Adrenal gland (tissue), 12 donors: ENCODE data around the gene RBPJ. TPM values are rescaled to one million over a fixed set of nuclear protein-coding genes. Genes with fewer than 3 reads are reported as not detected.

Experiments
- DNase-seq, 7 donors: peaks; one replicate each; pipeline ENCODE4 v3.0.0-alpha.2; 2019 to 2020
- H3K27ac ChIP-seq, 5 donors: fragments of 200-600 bp; sonication (generic) in 4 of 5; 1 replicate in 3 of 5; 2 replicates in 2 of 5; pipeline versions ENCODE4 v1.5.1 to v1.8.0; 2016 to 2020; ENCODE audit warnings: mild to moderate bottlenecking in 1 of 5
- H3K27me3 ChIP-seq: fragments of 200-600 bp; 2 replicates; pipeline ENCODE4 v1.8.0; 2021
- H3K36me3 ChIP-seq, 2 donors: fragments of 200-600 bp; replicated peaks in 1 of 2; 1 replicate in 1 of 2; 2 replicates in 1 of 2; pipeline versions ENCODE4 v1.5.1 to v1.8.0; 2018 to 2022
- H3K4me1 ChIP-seq, 2 donors: fragments of 200-600 bp; replicated peaks in 1 of 2; 1 replicate in 1 of 2; 2 replicates in 1 of 2; pipeline versions ENCODE4 v1.5.1 to v1.8.0; 2018 to 2021
- H3K4me3 ChIP-seq, 4 donors: fragments of 200-600 bp; sonication (generic) in 3 of 4; one replicate each; pipeline ENCODE4 v1.5.1; 2016 to 2018
- H3K9me3 ChIP-seq, 3 donors: fragments of 200-600 bp; sonication (generic) in 1 of 3; replicated peaks in 1 of 3; 1 replicate in 2 of 3; 2 replicates in 1 of 3; pipeline versions ENCODE4 v1.5.1 to v1.8.0; 2016 to 2021
- POLR2A ChIP-seq, 2 donors: fragments of 450-650 bp; IDR thresholded peaks; one replicate each; pipeline ENCODE4 v1.6.1; 2017; ENCODE audit warnings: antibody characterized with exemption in 2 of 2, mild to moderate bottlenecking in 2 of 2, moderate library complexity in 1 of 2
- WGBS, 4 donors: extraction: QIAGEN DNeasy Blood & Tissue Kit in 2 of 4; methylation state at CpG; one replicate each; pipeline versions ENCODE4 v1.1.5 to v1.1.7; 2013 to 2017; 5-methylcytosine and 5-hydroxymethylcytosine counted together
- intact Hi-C, 2 donors: fragments of 100-400 bp; cut with DNase I; formaldehyde crosslinking; loops; one replicate each; pipeline versions ENCODE4 v1.14.1 to v1.15.0; 2022 to 2023
- polyA plus RNA-seq, 3 donors: library from polyadenylated mRNA; stranded (reverse); fragments of 200-250 nt in 2 of 3; fragments of 350-450 nt in 1 of 3; fragmentation: Illumina TruSeq in 1 of 3; extraction: RNeasy Lipid Tissue Mini Kit (QIAGEN cat#74804) in 1 of 3; gene quantifications; one replicate each; pipeline ENCODE4 v1.2.3, GENCODE V29; 2013 to 2014
- total RNA-seq, 9 donors: library from RNA; depleted of rRNA in 4 of 9; stranded (reverse); fragments of >200 nt in 4 of 9; fragments of 120-200 nt in 1 of 9; fragmentation: NEBNext Ultra II Directional in 1 of 9; extraction: Animal tissue kit (Norgen Biotek cat#: 25700) in 1 of 9; gene quantifications; one replicate each; pipeline versions ENCODE4 v1.1.0 to v1.2.4, GENCODE V29; 2013 to 2023
- TF ChIP-seq, protein P1 (sequence below), 6 experiments: fragments of 450-650 bp in 4 of 6; fragments of 200-600 bp in 2 of 6; sonication (generic) in 1 of 6; IDR thresholded peaks; 1 replicate in 5 of 6; 2 replicates in 1 of 6; pipeline versions ENCODE4 v1.5.1 to v1.8.0; 2016 to 2021; ENCODE audit warnings: antibody characterized with exemption in 6 of 6, mild to moderate bottlenecking in 2 of 6, moderate library complexity in 1 of 6
- donor health status: healthy with polysubstance abuse.
- donor health status: Bipolar disorder and iron deficiency.
- donor health status: DM: yes; HTN: yes; CAD: no.
- donor health status: DM: no; HTN: no; CAD: no.
- donor health status: DM: no; HTN: no; CAD: no.
- donor health status: DM: yes; HTN: yes; CAD: no.

RBPJ gene
- total and polyA plus RNA-seq, 12 donors: 23.4 to 76.1 (median 51.8) TPM

GRCh38 chr4:26296514-26296913 lies 24.3 kb upstream of the RBPJ start:
- no peaks in the 10 kb centered on the region for H3K4me1 ChIP-seq
- intact Hi-C loops: no loop called here
- no peaks in the 10 kb centered on the region for H3K36me3 ChIP-seq
- DNase-seq: no peak
- no peak for TF ChIP-seq POLR2A (IDR thresholded peaks at IDR 0.05)
- TF ChIP-seq, protein P1, sequence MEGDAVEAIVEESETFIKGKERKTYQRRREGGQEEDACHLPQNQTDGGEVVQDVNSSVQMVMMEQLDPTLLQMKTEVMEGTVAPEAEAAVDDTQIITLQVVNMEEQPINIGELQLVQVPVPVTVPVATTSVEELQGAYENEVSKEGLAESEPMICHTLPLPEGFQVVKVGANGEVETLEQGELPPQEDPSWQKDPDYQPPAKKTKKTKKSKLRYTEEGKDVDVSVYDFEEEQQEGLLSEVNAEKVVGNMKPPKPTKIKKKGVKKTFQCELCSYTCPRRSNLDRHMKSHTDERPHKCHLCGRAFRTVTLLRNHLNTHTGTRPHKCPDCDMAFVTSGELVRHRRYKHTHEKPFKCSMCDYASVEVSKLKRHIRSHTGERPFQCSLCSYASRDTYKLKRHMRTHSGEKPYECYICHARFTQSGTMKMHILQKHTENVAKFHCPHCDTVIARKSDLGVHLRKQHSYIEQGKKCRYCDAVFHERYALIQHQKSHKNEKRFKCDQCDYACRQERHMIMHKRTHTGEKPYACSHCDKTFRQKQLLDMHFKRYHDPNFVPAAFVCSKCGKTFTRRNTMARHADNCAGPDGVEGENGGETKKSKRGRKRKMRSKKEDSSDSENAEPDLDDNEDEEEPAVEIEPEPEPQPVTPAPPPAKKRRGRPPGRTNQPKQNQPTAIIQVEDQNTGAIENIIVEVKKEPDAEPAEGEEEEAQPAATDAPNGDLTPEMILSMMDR (IDR thresholded peaks at IDR 0.05): no peak
- H3K27me3 ChIP-seq: no peaks in the 10 kb centered on the region
- H3K9me3 ChIP-seq: no peaks in the 10 kb centered on the region
- 71 to 78% (median 74%) methylated on average over 4 of the region's 4 CpGs for WGBS, 4 donors
- no peak overlapping the region for H3K4me3 ChIP-seq
- H3K27ac ChIP-seq: no peak overlapping the region

GRCh38 chr4:26297219-26297618 lies 23.6 kb upstream of the RBPJ start:
- no peaks in the 10 kb centered on the region for H3K36me3 ChIP-seq
- no peaks in the 10 kb centered on the region for H3K27me3 ChIP-seq
- no peak for DNase-seq
- WGBS, 4 donors: 85 to 95% (median 88%) methylated on average over 7 of the region's 7 CpGs
- no peak overlapping the region for H3K27ac ChIP-seq
- no peaks in the 10 kb centered on the region for H3K4me1 ChIP-seq
- H3K9me3 ChIP-seq: no peaks in the 10 kb centered on the region
- TF ChIP-seq, protein P1 (IDR thresholded peaks at IDR 0.05): no peak
- TF ChIP-seq POLR2A (IDR thresholded peaks at IDR 0.05): no peak
- intact Hi-C loops: no loop called here
- H3K4me3 ChIP-seq: no peak overlapping the region

DNA sequence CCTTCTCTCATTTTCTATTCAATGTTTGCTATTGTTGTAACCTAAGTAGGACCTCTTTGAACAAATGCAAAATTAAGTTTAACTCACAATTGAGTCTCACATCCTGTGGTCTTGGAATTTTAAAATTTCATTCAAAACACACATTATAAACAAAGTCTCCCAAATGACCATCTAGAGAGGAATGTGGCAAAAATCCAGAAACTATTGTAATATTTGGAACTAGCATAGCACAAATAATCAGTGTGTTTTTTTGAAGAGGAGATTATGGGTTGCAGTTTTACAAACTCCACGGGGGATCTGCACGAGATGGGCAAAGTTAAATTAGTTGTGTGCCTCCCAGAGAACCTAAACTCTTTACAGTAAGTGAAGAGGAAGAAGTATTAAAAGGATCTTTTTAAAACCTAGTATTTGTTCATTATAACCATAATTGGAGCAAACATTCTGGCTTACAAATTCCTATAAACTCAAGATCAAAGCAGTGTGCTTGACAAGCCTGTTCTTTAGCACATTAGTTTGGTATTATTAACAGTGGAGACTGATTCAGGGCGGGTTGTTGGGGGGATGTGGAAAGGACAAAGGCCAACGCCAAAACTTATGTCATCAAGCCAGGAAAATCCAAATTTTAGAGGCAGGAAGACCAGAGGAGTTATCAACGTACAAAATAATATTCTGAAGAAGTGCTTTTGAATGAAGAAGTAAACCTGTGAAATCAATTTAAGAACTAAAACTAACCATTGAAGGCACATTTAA lies 22.4 kb upstream of the RBPJ start:
- no peak overlapping the region for H3K4me3 ChIP-seq
- DNase-seq: no peak
- no peak overlapping the region for H3K27ac ChIP-seq
- H3K27me3 ChIP-seq: no peaks in the 10 kb centered on the region
- H3K4me1 ChIP-seq: no peaks in the 10 kb centered on the region
- 55 to 64% (median 64%) methylated on average over 5 of the region's 5 CpGs for WGBS, 4 donors
- H3K36me3 ChIP-seq: no peaks in the 10 kb centered on the region
- intact Hi-C loops: no loop called here
- TF ChIP-seq POLR2A (IDR thresholded peaks at IDR 0.05): no peak
- TF ChIP-seq, protein P1 (IDR thresholded peaks at IDR 0.05): no peak
- H3K9me3 ChIP-seq: no peaks in the 10 kb centered on the region

DNA sequence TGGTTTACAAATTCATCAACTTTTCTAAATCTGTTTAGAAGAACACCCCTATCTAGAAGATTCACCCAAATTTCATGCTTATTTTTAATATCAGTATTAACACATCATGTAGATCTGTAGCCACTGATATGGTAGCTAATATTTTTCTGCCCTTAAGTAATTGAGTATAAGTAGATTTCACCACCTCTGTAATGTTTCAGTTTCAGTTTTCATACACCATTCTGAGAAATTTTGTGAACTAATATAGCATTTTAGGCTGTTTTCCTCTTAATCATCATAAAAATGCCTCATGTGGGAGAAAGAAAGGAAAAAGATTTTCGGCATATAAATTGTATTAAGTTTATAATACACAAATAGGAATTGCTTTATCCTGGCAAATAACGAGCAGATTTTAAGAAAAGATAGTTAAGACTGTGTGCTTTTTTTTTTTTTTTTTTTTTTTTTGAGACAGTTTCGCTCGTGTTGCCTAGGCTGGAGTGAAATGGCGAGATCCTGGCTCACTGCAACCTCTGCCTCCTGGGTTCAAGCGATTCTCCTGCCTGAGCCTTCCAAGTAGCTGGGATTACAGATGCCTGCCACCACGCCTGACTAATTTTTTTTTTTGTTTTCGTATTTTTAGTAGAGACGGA lies 21.4 kb upstream of the RBPJ start:
- intact Hi-C loops: no loop called here
- H3K27ac ChIP-seq: no peak overlapping the region
- no peaks in the 10 kb centered on the region for H3K36me3 ChIP-seq
- no peak for DNase-seq
- no peaks in the 10 kb centered on the region for H3K27me3 ChIP-seq
- H3K4me1 ChIP-seq: no peaks in the 10 kb centered on the region
- WGBS, 4 donors: 73 to 85% (median 81%) methylated on average over 9 of the region's 9 CpGs
- no peaks in the 10 kb centered on the region for H3K9me3 ChIP-seq
- TF ChIP-seq, protein P1 (IDR thresholded peaks at IDR 0.05): no peak
- TF ChIP-seq POLR2A (IDR thresholded peaks at IDR 0.05): no peak
- no peak overlapping the region for H3K4me3 ChIP-seq
